PC-3 (cell line): ENCODE data around the gene TRAK1.

Experiments used
- EZH2 ChIP-seq: fragments of 300-600 bp; sonication (generic); IDR thresholded peaks from one replicate; pipeline ENCODE4 v1.6.1; 2017; ENCODE audit warnings: antibody characterized with exemption, mild to moderate bottlenecking, low read length; ENCODE audit not compliant: unreplicated experiment
- EZH2phosphoT487 ChIP-seq: fragments of 300-600 bp; sonication (generic); IDR thresholded peaks from 2 replicates; pipeline ENCODE4 v1.6.1; 2018; ENCODE audit warnings: mild to moderate bottlenecking, antibody characterized with exemption, low read length, borderline replicate concordance
- TF ChIP-seq, protein P1 (sequence below): fragments of 300-600 bp; sonication (generic); conservative IDR thresholded peaks from 2 replicates; pipeline ENCODE4 v1.5.1; 2017; ENCODE audit warnings: antibody characterized with exemption, low read depth, mild to moderate bottlenecking, low read length

DNA sequence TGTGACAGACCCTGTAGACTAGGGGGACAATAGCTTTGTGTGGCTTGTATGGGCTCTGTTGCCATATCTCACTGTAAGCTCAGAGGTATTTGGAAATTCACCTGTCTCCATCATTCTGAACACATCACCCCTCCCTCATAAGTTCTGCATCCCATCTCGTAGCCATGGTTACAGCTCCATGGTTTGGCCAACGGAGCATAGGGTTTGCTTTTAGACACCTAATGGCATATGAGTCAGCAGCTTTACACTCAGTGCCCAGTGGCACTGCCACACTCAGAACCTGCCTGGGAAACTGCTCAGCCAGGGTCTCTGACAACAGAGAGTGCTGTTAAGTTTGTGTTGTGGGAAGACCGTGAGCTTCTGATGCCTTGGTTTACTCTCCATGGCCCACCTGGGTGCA is 107.6 kb downstream of the TRAK1 start:
- TF ChIP-seq, protein P1, sequence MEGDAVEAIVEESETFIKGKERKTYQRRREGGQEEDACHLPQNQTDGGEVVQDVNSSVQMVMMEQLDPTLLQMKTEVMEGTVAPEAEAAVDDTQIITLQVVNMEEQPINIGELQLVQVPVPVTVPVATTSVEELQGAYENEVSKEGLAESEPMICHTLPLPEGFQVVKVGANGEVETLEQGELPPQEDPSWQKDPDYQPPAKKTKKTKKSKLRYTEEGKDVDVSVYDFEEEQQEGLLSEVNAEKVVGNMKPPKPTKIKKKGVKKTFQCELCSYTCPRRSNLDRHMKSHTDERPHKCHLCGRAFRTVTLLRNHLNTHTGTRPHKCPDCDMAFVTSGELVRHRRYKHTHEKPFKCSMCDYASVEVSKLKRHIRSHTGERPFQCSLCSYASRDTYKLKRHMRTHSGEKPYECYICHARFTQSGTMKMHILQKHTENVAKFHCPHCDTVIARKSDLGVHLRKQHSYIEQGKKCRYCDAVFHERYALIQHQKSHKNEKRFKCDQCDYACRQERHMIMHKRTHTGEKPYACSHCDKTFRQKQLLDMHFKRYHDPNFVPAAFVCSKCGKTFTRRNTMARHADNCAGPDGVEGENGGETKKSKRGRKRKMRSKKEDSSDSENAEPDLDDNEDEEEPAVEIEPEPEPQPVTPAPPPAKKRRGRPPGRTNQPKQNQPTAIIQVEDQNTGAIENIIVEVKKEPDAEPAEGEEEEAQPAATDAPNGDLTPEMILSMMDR: no peak
- no peak for TF ChIP-seq EZH2phosphoT487
- TF ChIP-seq EZH2: no peak
